HCT116 (cell line): ENCODE results near the gene CD9. TPM values are rescaled to one million over a fixed set of nuclear protein-coding genes. Genes with fewer than 3 reads are reported as not detected.

Experiments used
- ATAC-seq: fragments of 200-7000 bp; cut with Tn5 transposase; 2 replicates; pipeline ENCODE4 v1.9.1; 2020; ENCODE audit warnings: mild to moderate bottlenecking, moderate library complexity
- BruUV-seq: library from RNA; stranded (reverse); fragments of 400-500 nt; replicated peaks from 2 replicates; lab custom pipeline; 2021; lab: Mats Ljungman, UMichigan
- CTCF ChIA-PET: fragments of 300-600 bp; sonication (Branson Sonifier 250); formaldehyde crosslinking; loops from one replicate; lab custom pipeline; 2021; ENCODE audit warnings: antibody characterized with exemption; lab: Charles Lee
- POLR2A ChIA-PET: fragments of 300-600, 350-600 bp; sonication (Branson Sonifier 250); formaldehyde crosslinking; loops from one replicate; lab custom pipeline; 2021; ENCODE audit warnings: antibody characterized with exemption; lab: Charles Lee
- RAD21 ChIA-PET, 2 experiments: fragments of 300-600 bp; sonication (Branson Sonifier 250); formaldehyde crosslinking; loops; one replicate each; lab custom pipeline; 2023; ENCODE audit warnings: low total read pairs in 2 of 2; ENCODE audit not compliant: uncharacterized antibody in 2 of 2, unreplicated experiment in 2 of 2, low non-redundant PET in 1 of 2; lab: Charles Lee
- DNase-seq: peaks from one replicate; pipeline ENCODE4 v3.0.0-alpha.2; 2010; ENCODE audit warnings: low read depth, low spot score
- H2AFZ ChIP-seq: fragments of 200-600 bp; shearing (Covaris generic), sonication (generic); 2 replicates; pipeline ENCODE4 v1.6.1; 2017; ENCODE audit warnings: low read depth, mixed run types, mixed read lengths, antibody characterized with exemption, low read length; ENCODE audit not compliant: poor library complexity, severe bottlenecking
- H3K27ac ChIP-seq: 2 replicates; pipeline ENCODE4 v1.5.1; 2012; ENCODE audit warnings: low read depth, low read length
- H3K27me3 ChIP-seq: fragments of 200-600 bp; sonication (generic); 2 replicates; pipeline ENCODE4 v1.6.1; 2016; ENCODE audit warnings: mixed run types, low read length, mixed read lengths; ENCODE audit not compliant: insufficient read depth
- H3K36me3 ChIP-seq, 2 experiments: fragments of 200-500 bp in 1 of 2; fragments of 200-600 bp in 1 of 2; sonication (Bioruptor generic) in 1 of 2; sonication (generic) in 1 of 2; 2 replicates each; pipeline versions ENCODE4 v1.5.1 to v1.6.1; 2014 to 2016; ENCODE audit warnings: low read length in 2 of 2, inconsistent platforms in 1 of 2, mixed read lengths in 1 of 2, mixed run types in 1 of 2; ENCODE audit not compliant: insufficient read depth in 2 of 2, control insufficient read depth in 1 of 2
- H3K4me1 ChIP-seq, 2 experiments: fragments of 200-600 bp in 1 of 2; sonication (generic) in 1 of 2; 2 replicates each; pipeline versions ENCODE4 v1.5.1 to v1.6.1; 2012 to 2017; ENCODE audit warnings: low read length in 2 of 2, inconsistent platforms in 1 of 2, mild to moderate bottlenecking in 1 of 2, mixed read lengths in 1 of 2, mixed run types in 1 of 2, moderate library complexity in 1 of 2; ENCODE audit not compliant: insufficient read depth in 2 of 2, control insufficient read depth in 1 of 2
- H3K4me2 ChIP-seq: fragments of 200-600 bp; sonication (generic); 2 replicates; pipeline ENCODE4 v1.6.1; 2017; ENCODE audit warnings: mixed run types, low read length, mixed read lengths
- H3K4me3 ChIP-seq, 2 experiments: fragments of 200-600 bp in 1 of 2; sonication (generic) in 1 of 2; replicated peaks in 1 of 2; 2 replicates each; pipeline ENCODE4 v1.5.1; 2011 to 2016; ENCODE audit warnings: low read length in 2 of 2, control low read depth in 1 of 2, low read depth in 1 of 2, mild to moderate bottlenecking in 1 of 2, mixed read lengths in 1 of 2, mixed run types in 1 of 2
- H3K79me2 ChIP-seq: fragments of 200-600 bp; sonication (generic); 2 replicates; pipeline ENCODE4 v1.6.1; 2017; ENCODE audit warnings: mild to moderate bottlenecking, mixed run types, low read length, moderate library complexity, mixed read lengths; ENCODE audit not compliant: insufficient read depth
- H3K9ac ChIP-seq: fragments of 200-600 bp; sonication (generic); 2 replicates; pipeline ENCODE4 v1.6.1; 2016; ENCODE audit warnings: low read length, mixed read lengths
- H3K9me2 ChIP-seq: fragments of 200-600 bp; sonication (generic), shearing (Covaris generic); 2 replicates; pipeline ENCODE4 v1.6.1; 2017; ENCODE audit warnings: mixed run types, mild to moderate bottlenecking, moderate library complexity; ENCODE audit not compliant: insufficient read depth
- H3K9me3 ChIP-seq, 2 experiments: fragments of 200-500 bp in 1 of 2; fragments of 200-600 bp in 1 of 2; sonication (Bioruptor generic) in 1 of 2; sonication (generic) in 1 of 2; 2 replicates each; pipeline ENCODE4 v1.6.1; 2014 to 2017; ENCODE audit warnings: low read length in 2 of 2, mixed read lengths in 2 of 2, inconsistent platforms in 1 of 2, low read depth in 1 of 2, mild to moderate bottlenecking in 1 of 2, mixed run types in 1 of 2, moderate library complexity in 1 of 2; ENCODE audit not compliant: control insufficient read depth in 1 of 2, insufficient read depth in 1 of 2
- H4K20me1 ChIP-seq: fragments of 200-600 bp; sonication (generic), shearing (Covaris generic); 2 replicates; pipeline ENCODE4 v1.6.1; 2017; ENCODE audit warnings: mixed run types, mild to moderate bottlenecking, moderate library complexity; ENCODE audit not compliant: insufficient read depth
- CBX3 ChIP-seq: IDR thresholded peaks from 2 replicates; pipeline ENCODE4 v1.6.1; 2012; ENCODE audit warnings: low read depth
- CEBPB ChIP-seq: IDR thresholded peaks from 2 replicates; pipeline ENCODE4 v1.6.1; 2012; ENCODE audit warnings: low read depth
- EGR1 ChIP-seq: IDR thresholded peaks from 2 replicates; pipeline ENCODE4 v1.6.1; 2012; ENCODE audit warnings: low read depth
- ELF1 ChIP-seq: IDR thresholded peaks from 2 replicates; pipeline ENCODE4 v1.6.1; 2012; ENCODE audit warnings: low read depth, borderline replicate concordance
- EZH2 ChIP-seq: fragments of 200-600 bp; sonication (generic); IDR thresholded peaks from 2 replicates; pipeline ENCODE4 v1.6.1; 2017; ENCODE audit warnings: antibody characterized with exemption, mixed run types
- EZH2phosphoT487 ChIP-seq: fragments of 200-600 bp; IDR thresholded peaks from 2 replicates; pipeline ENCODE4 v1.6.1; 2018; ENCODE audit warnings: antibody characterized with exemption, borderline replicate concordance
- FOSL1 ChIP-seq: IDR thresholded peaks from 2 replicates; pipeline ENCODE4 v1.6.1; 2012; ENCODE audit warnings: low read depth
- JUND ChIP-seq: IDR thresholded peaks from 2 replicates; pipeline ENCODE4 v1.6.1; 2012
- POLR2A ChIP-seq: IDR thresholded peaks from 2 replicates; pipeline ENCODE4 v1.7.0; 2011; ENCODE audit warnings: borderline replicate concordance; ENCODE audit not compliant: insufficient read depth, insufficient read length; ENCODE audit errors: extremely low read depth
- POLR2AphosphoS5 ChIP-seq: IDR thresholded peaks from 2 replicates; pipeline ENCODE4 v1.6.1; 2011; ENCODE audit warnings: mild to moderate bottlenecking, low read depth, low read length, moderate library complexity
- RAD21 ChIP-seq: IDR thresholded peaks from 2 replicates; pipeline ENCODE4 v1.6.1; 2012; ENCODE audit warnings: low read depth, mild to moderate bottlenecking
- SIN3A ChIP-seq: IDR thresholded peaks from 2 replicates; pipeline ENCODE4 v1.6.1; 2012; ENCODE audit warnings: low read depth
- SP1 ChIP-seq: IDR thresholded peaks from 2 replicates; pipeline ENCODE4 v1.6.1; 2012; ENCODE audit warnings: low read depth
- SRF ChIP-seq: IDR thresholded peaks from 2 replicates; pipeline ENCODE4 v1.6.1; 2012; ENCODE audit warnings: low read depth
- TCF7L2 ChIP-seq: IDR thresholded peaks from 2 replicates; pipeline ENCODE4 v1.7.0; 2011; ENCODE audit warnings: borderline replicate concordance, inconsistent platforms; ENCODE audit not compliant: insufficient read depth, insufficient read length; ENCODE audit errors: extremely low read depth
- YY1 ChIP-seq: IDR thresholded peaks from 2 replicates; pipeline ENCODE4 v1.6.1; 2011; ENCODE audit warnings: low read length, low read depth, moderate library complexity, mild to moderate bottlenecking; ENCODE audit not compliant: insufficient replicate concordance; ENCODE audit errors: extremely low read depth
- ZNF274 ChIP-seq: fragments of 200-500 bp; sonication (Bioruptor generic); IDR thresholded peaks from 2 replicates; pipeline ENCODE4 v1.6.1; 2014; ENCODE audit warnings: mild to moderate bottlenecking, low read depth, low read length, inconsistent platforms
- intact Hi-C: fragments of 100-400 bp; cut with micrococcal nuclease; formaldehyde crosslinking; loops from 2 replicates; pipeline ENCODE4 v1.10.0; 2022
- total RNA-seq: library from RNA; stranded (reverse); gene quantifications from one replicate; pipeline ENCODE4 v1.2.1, GENCODE V29; 2021; ENCODE audit not compliant: unreplicated experiment
- TF ChIP-seq, protein P1 (sequence below): IDR thresholded peaks from 2 replicates; pipeline ENCODE4 v1.6.1; 2012
- TF ChIP-seq, protein P2 (sequence below): IDR thresholded peaks from 2 replicates; pipeline ENCODE4 v1.6.1; 2012; ENCODE audit warnings: low read depth
- TF ChIP-seq, protein P3 (sequence below), 3 experiments: fragments of 200-600 bp in 1 of 3; sonication (generic) in 1 of 3; IDR thresholded peaks in 2 of 3; conservative IDR thresholded peaks in 1 of 3; 2 replicates each; pipeline ENCODE4 v1.5.1; 2012 to 2017; ENCODE audit warnings: low read depth in 2 of 3, low read length in 2 of 3, antibody characterized with exemption in 1 of 3, borderline replicate concordance in 1 of 3, control low read depth in 1 of 3, mild to moderate bottlenecking in 1 of 3, mixed read lengths in 1 of 3, mixed run types in 1 of 3, moderate library complexity in 1 of 3; ENCODE audit not compliant: insufficient read depth in 1 of 3

The CD9 gene
- total RNA-seq, 1 experiment from 2014 or later = 182 TPM

DNA sequence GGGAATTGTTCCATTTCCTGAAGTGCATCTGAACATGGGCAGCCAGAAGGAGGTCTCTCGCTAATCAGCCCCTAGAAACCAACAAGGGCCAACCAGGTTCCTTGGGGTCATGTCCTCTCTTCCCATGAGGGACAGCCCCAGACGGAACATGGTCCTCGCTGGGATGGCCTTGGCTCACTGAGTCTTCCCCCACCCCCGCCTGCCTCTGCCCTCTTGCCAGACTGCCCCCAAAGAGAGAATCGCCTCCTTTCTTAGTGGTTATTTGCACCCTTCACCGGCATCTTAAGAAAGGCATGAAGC, 36.4 kb downstream of the CD9 start:
- ATAC-seq = no peak
- CTCF ChIA-PET = no interaction called here
- H3K36me3 ChIP-seq = peaks cover 29 to 43% of the 10 kb centered on the region in 2 experiments
- H3K27me3 ChIP-seq = no peaks in the 10 kb centered on the region
- H3K79me2 ChIP-seq = peaks cover 7% of the 10 kb centered on the region; the same call in 1 of the 2 replicates
- RAD21 ChIA-PET = no interaction called here
- no peak for DNase-seq
- BruUV-seq = no TSS peak
- TF ChIP-seq RAD21 (no peak), ELF1 (no peak), CEBPB (no peak), FOSL1 (no peak), CBX3 (no peak), EZH2 (no peak), EZH2phosphoT487 (no peak), POLR2A (no peak), TCF7L2 (no peak), POLR2AphosphoS5 (no peak), SP1 (no peak), ZNF274 (no peak), SRF (no peak), SIN3A (no peak), JUND (no peak), EGR1 (no peak), YY1 (no peak)
- TF ChIP-seq, protein P1, sequence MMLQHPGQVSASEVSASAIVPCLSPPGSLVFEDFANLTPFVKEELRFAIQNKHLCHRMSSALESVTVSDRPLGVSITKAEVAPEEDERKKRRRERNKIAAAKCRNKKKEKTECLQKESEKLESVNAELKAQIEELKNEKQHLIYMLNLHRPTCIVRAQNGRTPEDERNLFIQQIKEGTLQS = no peak
- TF ChIP-seq, protein P2, sequence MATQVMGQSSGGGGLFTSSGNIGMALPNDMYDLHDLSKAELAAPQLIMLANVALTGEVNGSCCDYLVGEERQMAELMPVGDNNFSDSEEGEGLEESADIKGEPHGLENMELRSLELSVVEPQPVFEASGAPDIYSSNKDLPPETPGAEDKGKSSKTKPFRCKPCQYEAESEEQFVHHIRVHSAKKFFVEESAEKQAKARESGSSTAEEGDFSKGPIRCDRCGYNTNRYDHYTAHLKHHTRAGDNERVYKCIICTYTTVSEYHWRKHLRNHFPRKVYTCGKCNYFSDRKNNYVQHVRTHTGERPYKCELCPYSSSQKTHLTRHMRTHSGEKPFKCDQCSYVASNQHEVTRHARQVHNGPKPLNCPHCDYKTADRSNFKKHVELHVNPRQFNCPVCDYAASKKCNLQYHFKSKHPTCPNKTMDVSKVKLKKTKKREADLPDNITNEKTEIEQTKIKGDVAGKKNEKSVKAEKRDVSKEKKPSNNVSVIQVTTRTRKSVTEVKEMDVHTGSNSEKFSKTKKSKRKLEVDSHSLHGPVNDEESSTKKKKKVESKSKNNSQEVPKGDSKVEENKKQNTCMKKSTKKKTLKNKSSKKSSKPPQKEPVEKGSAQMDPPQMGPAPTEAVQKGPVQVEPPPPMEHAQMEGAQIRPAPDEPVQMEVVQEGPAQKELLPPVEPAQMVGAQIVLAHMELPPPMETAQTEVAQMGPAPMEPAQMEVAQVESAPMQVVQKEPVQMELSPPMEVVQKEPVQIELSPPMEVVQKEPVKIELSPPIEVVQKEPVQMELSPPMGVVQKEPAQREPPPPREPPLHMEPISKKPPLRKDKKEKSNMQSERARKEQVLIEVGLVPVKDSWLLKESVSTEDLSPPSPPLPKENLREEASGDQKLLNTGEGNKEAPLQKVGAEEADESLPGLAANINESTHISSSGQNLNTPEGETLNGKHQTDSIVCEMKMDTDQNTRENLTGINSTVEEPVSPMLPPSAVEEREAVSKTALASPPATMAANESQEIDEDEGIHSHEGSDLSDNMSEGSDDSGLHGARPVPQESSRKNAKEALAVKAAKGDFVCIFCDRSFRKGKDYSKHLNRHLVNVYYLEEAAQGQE = no peak
- TF ChIP-seq, protein P3, sequence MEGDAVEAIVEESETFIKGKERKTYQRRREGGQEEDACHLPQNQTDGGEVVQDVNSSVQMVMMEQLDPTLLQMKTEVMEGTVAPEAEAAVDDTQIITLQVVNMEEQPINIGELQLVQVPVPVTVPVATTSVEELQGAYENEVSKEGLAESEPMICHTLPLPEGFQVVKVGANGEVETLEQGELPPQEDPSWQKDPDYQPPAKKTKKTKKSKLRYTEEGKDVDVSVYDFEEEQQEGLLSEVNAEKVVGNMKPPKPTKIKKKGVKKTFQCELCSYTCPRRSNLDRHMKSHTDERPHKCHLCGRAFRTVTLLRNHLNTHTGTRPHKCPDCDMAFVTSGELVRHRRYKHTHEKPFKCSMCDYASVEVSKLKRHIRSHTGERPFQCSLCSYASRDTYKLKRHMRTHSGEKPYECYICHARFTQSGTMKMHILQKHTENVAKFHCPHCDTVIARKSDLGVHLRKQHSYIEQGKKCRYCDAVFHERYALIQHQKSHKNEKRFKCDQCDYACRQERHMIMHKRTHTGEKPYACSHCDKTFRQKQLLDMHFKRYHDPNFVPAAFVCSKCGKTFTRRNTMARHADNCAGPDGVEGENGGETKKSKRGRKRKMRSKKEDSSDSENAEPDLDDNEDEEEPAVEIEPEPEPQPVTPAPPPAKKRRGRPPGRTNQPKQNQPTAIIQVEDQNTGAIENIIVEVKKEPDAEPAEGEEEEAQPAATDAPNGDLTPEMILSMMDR (IDR thresholded peaks at IDR 0.05 in 2 of 3, conservative IDR thresholded peaks at IDR 0.05 in 1 of 3; ENCODE audit: borderline replicate concordance in 1 of 3, insufficient read depth in 1 of 3, low read depth in 2 of 3, low read length in 2 of 3) = no peak
- TF ChIP-seq, all 23 proteins: peak for 0
- Histone ChIP-seq H3K4me2 (no peak overlapping the region), H3K9me3 (no peaks in the 10 kb centered on the region), H3K27ac (no peak overlapping the region), H4K20me1 (no peaks in the 10 kb centered on the region), H3K4me3 (no peak overlapping the region), H2AFZ (no peak overlapping the region), H3K9me2 (no peaks in the 10 kb centered on the region), H3K4me1 (peaks cover 9 to 11% of the 10 kb centered on the region in 2 experiments; a peak in 3 of 4 replicates), H3K9ac (no peak overlapping the region)
- POLR2A ChIA-PET = no interaction called here
- intact Hi-C loops = no loop called here
